Stimulated activated CD8-positive, alpha-beta memory T cell treated with anti-CD3 and anti-CD28 coated beads, Interleukin-12 subunit alpha, Interleukin-12 subunit beta, amount 100 ng/mL, for 1 hour (primary cell): ENCODE data around the gene DHRS9.

Experiments used
- DNase-seq: peaks from one replicate; pipeline ENCODE4 v3.0.0-alpha.2; 2020; ENCODE audit warnings: low read depth

DHRS9 gene

GRCh38 chr2:169065864-169066517 lies 3.4 kb upstream of the DHRS9 start:
- DNase-seq, result no peak

- DNase-seq, result no peak
Measured at GRCh38 chr2:169066897-169067296, 2.5 kb upstream of the DHRS9 start.

- no peak for DNase-seq
Measured at GRCh38 chr2:169069833-169070232, 470 bp downstream of the DHRS9 start.

DNA sequence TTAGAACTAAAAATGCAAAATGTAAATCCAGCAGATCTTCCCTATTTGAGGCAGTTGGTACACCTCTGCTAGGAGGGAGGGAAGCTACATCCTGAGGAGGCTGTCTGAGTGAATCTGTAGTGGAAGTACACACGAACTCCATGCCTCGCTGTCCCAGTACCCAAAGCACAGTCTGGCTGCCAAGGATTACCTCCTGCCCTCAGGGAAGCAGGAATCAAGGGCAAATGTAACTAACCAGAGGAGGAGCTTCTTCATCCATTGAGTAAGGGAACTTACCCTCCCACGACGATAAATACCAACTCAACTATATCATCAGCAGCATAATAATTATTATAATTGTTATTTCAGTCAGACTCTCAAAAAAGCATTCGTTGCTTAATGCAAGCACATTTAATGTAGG lies 2.1 kb downstream of the DHRS9 start:
- no peak for DNase-seq

- no peak for DNase-seq
Measured at GRCh38 chr2:169072163-169072925, 3.0 kb downstream of the DHRS9 start.

- no peak for DNase-seq
Measured at GRCh38 chr2:169073211-169073962, 4.0 kb downstream of the DHRS9 start.

GRCh38 chr2:169073963-169074751 lies 4.8 kb downstream of the DHRS9 start:
- no peak for DNase-seq

DNA sequence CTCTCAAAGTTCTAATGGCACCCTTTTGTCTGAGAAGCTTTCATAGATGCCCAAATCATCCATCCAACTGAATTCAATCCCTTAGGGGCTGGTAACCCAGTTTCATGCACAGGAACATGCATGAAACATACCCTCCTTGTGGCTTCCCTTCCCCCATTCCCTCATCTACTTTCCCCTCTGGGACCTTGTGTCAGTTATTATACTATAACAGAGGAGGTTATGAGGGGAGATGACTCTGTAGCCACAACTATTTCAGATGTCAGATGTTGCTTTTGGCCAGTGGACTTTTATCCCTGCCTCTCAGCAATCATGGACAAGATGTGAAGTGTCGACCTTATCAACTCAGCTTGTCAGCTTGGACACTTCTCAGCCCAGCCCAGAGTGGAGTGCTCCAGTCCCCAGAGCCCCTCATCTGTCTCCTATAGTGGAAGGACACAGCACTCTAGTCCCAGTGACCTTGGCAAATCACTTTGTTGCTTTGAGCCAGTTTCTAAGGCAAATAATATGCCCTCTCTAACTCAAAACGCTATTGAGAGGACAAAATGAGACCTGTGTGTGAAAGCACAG lies 8.4 kb downstream of the DHRS9 start:
- no peak for DNase-seq

DNA sequence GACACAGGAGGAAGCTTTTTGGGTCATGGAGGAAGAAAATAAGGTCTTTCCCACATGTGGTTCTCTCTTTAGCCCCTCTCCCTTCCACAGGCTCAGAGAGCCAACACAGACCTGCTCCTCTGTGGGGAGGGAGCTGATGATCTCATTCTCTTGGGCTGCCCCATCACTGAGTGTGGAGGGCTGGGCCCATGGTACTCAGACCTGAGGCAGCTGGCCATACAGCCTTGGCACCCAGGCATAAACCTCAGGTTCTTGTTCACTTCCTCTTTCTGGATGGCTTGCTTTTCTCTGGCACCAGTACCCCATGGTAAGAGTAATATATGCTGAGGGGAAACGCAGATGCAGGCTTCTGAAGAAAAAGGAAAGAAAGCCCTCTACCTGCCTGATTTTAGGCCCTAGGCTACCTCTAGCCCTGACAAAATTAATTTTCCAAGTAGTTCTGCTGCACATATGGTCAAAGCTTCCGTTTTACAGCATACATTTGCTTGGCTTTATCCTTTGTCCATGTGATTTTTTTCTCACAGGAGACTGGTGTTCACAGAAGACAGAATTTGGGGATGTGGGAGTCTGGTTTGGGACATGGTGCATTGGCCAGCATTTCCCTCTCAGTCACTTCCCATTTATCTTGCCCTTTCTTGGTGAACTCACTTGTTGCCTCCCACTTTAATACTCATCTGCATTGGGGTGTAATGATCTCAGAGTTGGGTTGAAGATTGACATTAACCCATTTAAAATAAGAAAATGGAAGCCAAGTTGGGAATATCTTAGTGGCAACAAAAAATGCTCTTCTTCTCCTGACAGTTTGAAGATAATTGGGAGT lies 11.1 kb downstream of the DHRS9 start:
- DNase-seq, result no peak

- DNase-seq, result no peak
Measured at GRCh38 chr2:169081551-169081950, 12.2 kb downstream of the DHRS9 start.

DNA sequence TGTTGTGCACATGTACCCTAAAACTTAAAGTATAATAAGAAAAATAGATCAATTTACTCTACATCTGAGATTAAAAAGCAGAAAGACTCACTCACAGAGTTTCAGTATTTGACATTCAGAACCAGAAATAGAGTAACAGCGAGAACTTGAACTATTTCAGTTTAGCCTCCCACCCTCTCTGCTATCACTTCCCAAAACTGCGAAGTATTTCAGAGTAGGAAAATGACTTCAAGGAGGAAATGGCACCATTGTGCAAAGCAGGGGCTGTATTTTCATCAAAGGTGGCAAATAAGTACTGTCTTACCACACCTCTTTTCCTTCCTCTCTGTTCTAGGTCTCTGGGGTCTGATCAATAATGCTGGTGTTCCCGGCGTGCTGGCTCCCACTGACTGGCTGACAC lies 13.6 kb downstream of the DHRS9 start:
- DNase-seq, result no peak

DNA sequence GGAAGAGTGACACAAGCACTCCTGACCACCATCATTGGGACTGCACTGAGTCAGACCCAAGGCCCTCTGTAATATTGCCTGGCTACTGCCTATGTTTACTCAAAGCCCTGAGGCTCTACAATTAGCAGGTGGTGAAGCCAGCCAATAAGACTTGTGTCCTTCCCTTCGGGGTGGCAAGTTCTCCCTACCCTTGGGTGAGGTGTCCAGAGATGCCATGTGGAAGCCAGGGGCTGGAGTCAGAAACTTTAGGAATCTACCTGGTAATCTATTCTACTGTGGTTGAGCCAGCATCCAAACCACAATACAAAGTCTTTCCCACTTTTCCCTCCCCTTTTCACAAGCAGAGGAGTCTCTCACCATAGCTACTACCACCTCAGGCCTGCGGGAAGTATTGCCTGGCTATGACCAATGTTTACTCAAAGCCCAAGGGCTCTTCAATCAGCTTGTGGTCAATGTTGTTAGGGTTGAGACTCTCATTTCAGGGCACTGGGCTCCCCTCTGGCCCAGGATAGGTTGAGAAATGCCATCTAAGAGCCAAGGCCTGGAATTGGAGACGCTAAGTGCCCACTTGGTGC lies 17.6 kb downstream of the DHRS9 start:
- no peak for DNase-seq

DNA sequence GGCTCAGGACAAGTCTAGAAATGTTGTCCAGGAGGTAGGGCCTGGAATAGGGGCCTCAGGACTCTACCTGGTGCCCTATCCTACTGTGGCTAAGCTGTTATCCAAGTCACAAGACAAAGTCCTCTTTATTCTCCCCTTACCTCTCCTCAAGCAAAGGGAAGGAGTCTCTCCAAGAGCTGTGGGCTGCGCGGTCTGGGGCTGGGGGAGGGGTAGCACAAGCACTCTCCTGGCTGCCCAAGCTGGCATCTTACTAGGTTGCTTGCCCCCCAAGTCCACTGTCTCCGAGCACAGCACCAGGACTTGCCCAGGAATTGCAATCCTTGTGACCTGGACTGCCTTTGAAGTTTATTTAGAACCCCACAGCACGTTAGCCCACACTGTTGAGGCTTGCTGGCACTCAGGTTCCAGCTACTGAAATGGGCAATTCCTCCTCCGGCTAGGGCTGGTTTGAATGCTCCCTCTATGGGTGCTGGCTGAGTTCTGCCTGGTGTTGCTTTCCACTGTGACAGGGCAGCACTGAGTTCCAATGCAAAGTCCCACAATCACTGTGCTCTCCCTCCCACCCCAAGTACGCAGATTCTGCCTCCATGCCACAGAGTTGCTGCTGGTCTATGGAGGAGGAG lies 18.5 kb downstream of the DHRS9 start:
- no peak for DNase-seq

GRCh38 chr2:169089182-169089581 lies 19.8 kb downstream of the DHRS9 start:
- DNase-seq, result no peak

GRCh38 chr2:169090133-169090820 lies 20.9 kb downstream of the DHRS9 start:
- DNase-seq, result no peak

GRCh38 chr2:169091256-169091655 lies 21.9 kb downstream of the DHRS9 start:
- no peak for DNase-seq

- DNase-seq, result no peak
Measured at GRCh38 chr2:169091761-169092519, 22.6 kb downstream of the DHRS9 start.

- DNase-seq, result no peak
Measured at GRCh38 chr2:169093535-169093934, 24.2 kb downstream of the DHRS9 start.

GRCh38 chr2:169094676-169095075 lies 25.3 kb downstream of the DHRS9 start:
- no peak for DNase-seq
